GM19397 (cell line): ENCODE results near the gene GDNF.
"Not testable (repeated sequence)": the region's sequence is repeated elsewhere in the genome, so short reads cannot be mapped to it uniquely, and the experiment has no call there.

ENCODE experiments used
- ATAC-seq: cut with Tn5 transposase; IDR thresholded peaks from one replicate; pipeline ENCODE4 v1.9.1; 2021; ENCODE audit warnings: mild to moderate bottlenecking, moderate library complexity; ENCODE audit not compliant: unreplicated experiment

Gene GDNF

GRCh38 chr5:37839407-37840052, at the start of gene GDNF:
GDNF (minus strand) TSS chr5:37840041; CDS start chr5:37834796, 5,245 bp downstream.
- ATAC-seq: no peak

GRCh38 chr5:37888476-37888875, 48.6 kb upstream of the GDNF start:
- ATAC-seq: no peak

GRCh38 chr5:37886242-37886905, 46.5 kb upstream of the GDNF start:
- no peak for ATAC-seq

GRCh38 chr5:37882636-37883035, 42.8 kb upstream of the GDNF start:
- no peak for ATAC-seq

- no peak for ATAC-seq
Observed at GRCh38 chr5:37881359-37881758, 41.5 kb upstream of the GDNF start.

GRCh38 chr5:37876943-37877342, 37.1 kb upstream of the GDNF start:
- no peak for ATAC-seq

- ATAC-seq: no peak
Observed at GRCh38 chr5:37876245-37876644, 36.4 kb upstream of the GDNF start.

- ATAC-seq: no peak
Observed at GRCh38 chr5:37875051-37875787, 35.4 kb upstream of the GDNF start.

- ATAC-seq: no peak
Observed at GRCh38 chr5:37873988-37874387, 34.1 kb upstream of the GDNF start.

- no peak for ATAC-seq
Observed at GRCh38 chr5:37871023-37871815, 31.4 kb upstream of the GDNF start.

- no peak for ATAC-seq
Observed at GRCh38 chr5:37869216-37869615, 29.4 kb upstream of the GDNF start.

GRCh38 chr5:37867654-37868053, 27.8 kb upstream of the GDNF start:
- no peak for ATAC-seq

- not testable (repeated sequence) for ATAC-seq
Observed at GRCh38 chr5:37862907-37863306, 23.1 kb upstream of the GDNF start.

GRCh38 chr5:37860206-37860605, 20.4 kb upstream of the GDNF start:
- no peak for ATAC-seq

- peak; percentile 95 for ATAC-seq
Observed at GRCh38 chr5:37859805-37860204, 20.0 kb upstream of the GDNF start.

GRCh38 chr5:37858250-37858649, 18.4 kb upstream of the GDNF start:
- ATAC-seq: no peak

- ATAC-seq: no peak
Observed at GRCh38 chr5:37857696-37858095, 17.9 kb upstream of the GDNF start.

- no peak for ATAC-seq
Observed at GRCh38 chr5:37855438-37855837, 15.6 kb upstream of the GDNF start.

- no peak for ATAC-seq
Observed at GRCh38 chr5:37851305-37851704, 11.5 kb upstream of the GDNF start.

- ATAC-seq: no peak
Observed at GRCh38 chr5:37850226-37850865, 10.5 kb upstream of the GDNF start.

- no peak for ATAC-seq
Observed at GRCh38 chr5:37849641-37850040, 9.8 kb upstream of the GDNF start.
